WTC11 (cell line): ENCODE measurements around the gene SSTR1. TPM values are rescaled to one million over a fixed set of nuclear protein-coding genes. Genes with fewer than 3 reads are reported as not detected.

Experiments
- ATF3 ChIP-seq: sonication (generic); formaldehyde crosslinking; conservative IDR thresholded peaks from 2 replicates; pipeline ENCODE4 v1.8.1; 2022; ENCODE audit warnings: mild to moderate bottlenecking, missing genetic modification reagents
- ATF6 ChIP-seq: sonication (generic); formaldehyde crosslinking; IDR thresholded peaks from 2 replicates; pipeline ENCODE4 v1.8.1; 2023; ENCODE audit warnings: mild to moderate bottlenecking, missing genetic modification reagents
- CBFB ChIP-seq: sonication (generic); formaldehyde crosslinking; IDR thresholded peaks from 2 replicates; pipeline ENCODE4 v1.8.1; 2022; ENCODE audit warnings: mild to moderate bottlenecking, low read depth, missing genetic modification reagents
- CTCF ChIP-seq: fragments of 200-600 bp; IDR thresholded peaks from 2 replicates; pipeline ENCODE4 v1.8.0; 2022; ENCODE audit warnings: antibody characterized with exemption
- ELF4 ChIP-seq: sonication (generic); formaldehyde crosslinking; IDR thresholded peaks from 2 replicates; pipeline ENCODE4 v1.8.1; 2022; ENCODE audit warnings: low read depth, mild to moderate bottlenecking, moderate library complexity, missing genetic modification reagents
- GABPB1 ChIP-seq: sonication (generic); formaldehyde crosslinking; IDR thresholded peaks from 2 replicates; pipeline ENCODE4 v1.8.1; 2023; ENCODE audit warnings: mild to moderate bottlenecking, missing genetic modification reagents
- GTF2I ChIP-seq: fragments of 250-450 bp; sonication (Bioruptor Pico); conservative IDR thresholded peaks from 2 replicates; pipeline ENCODE4 v1.4.0; 2021; ENCODE audit warnings: mild to moderate bottlenecking
- JAZF1 ChIP-seq: fragments of 250-450 bp; sonication (Bioruptor Pico); IDR thresholded peaks from 2 replicates; pipeline ENCODE4 v1.9.0; 2021; ENCODE audit warnings: moderate library complexity, mild to moderate bottlenecking, inconsistent platforms
- MYBL2 ChIP-seq: sonication (generic); formaldehyde crosslinking; IDR thresholded peaks from 2 replicates; pipeline ENCODE4 v1.8.1; 2023; ENCODE audit warnings: mild to moderate bottlenecking, moderate library complexity, missing genetic modification reagents
- NFATC4 ChIP-seq: fragments of 250-450 bp; sonication (Bioruptor Pico); IDR thresholded peaks from 2 replicates; pipeline ENCODE4 v1.9.0; 2021; ENCODE audit warnings: mild to moderate bottlenecking
- NFYB ChIP-seq: sonication (generic); formaldehyde crosslinking; conservative IDR thresholded peaks from 2 replicates; pipeline ENCODE4 v1.8.0; 2022; ENCODE audit warnings: low read depth, missing genetic modification reagents
- NR2C2 ChIP-seq: sonication (generic); formaldehyde crosslinking; IDR thresholded peaks from 2 replicates; pipeline ENCODE4 v1.8.0; 2022; ENCODE audit warnings: mild to moderate bottlenecking, missing genetic modification reagents
- NR3C1 ChIP-seq: sonication (generic); formaldehyde crosslinking; conservative IDR thresholded peaks from 2 replicates; pipeline ENCODE4 v1.8.1; 2023; ENCODE audit warnings: low read depth, mild to moderate bottlenecking, missing genetic modification reagents
- PRRX2 ChIP-seq: fragments of 250-450 bp; sonication (Bioruptor Pico); IDR thresholded peaks from 2 replicates; pipeline ENCODE4 v1.8.0; 2021; ENCODE audit warnings: mild to moderate bottlenecking
- SOX15 ChIP-seq: fragments of 250-450 bp; sonication (Bioruptor Pico); IDR thresholded peaks from 2 replicates; pipeline ENCODE4 v1.9.0; 2021; ENCODE audit warnings: mild to moderate bottlenecking
- SP1 ChIP-seq: sonication (generic); formaldehyde crosslinking; conservative IDR thresholded peaks from 2 replicates; pipeline ENCODE4 v1.8.1; 2022; ENCODE audit warnings: missing genetic modification reagents
- STAT6 ChIP-seq: sonication (generic); formaldehyde crosslinking; conservative IDR thresholded peaks from 2 replicates; pipeline ENCODE4 v1.8.1; 2023; ENCODE audit warnings: mild to moderate bottlenecking, low read depth, missing genetic modification reagents, moderate library complexity
- TCF7 ChIP-seq: sonication (generic); formaldehyde crosslinking; IDR thresholded peaks from 2 replicates; pipeline ENCODE4 v1.8.0; 2022; ENCODE audit warnings: mild to moderate bottlenecking, low read depth, missing genetic modification reagents, moderate library complexity
- ZNF423 ChIP-seq: fragments of 250-450 bp; sonication (Bioruptor Pico); IDR thresholded peaks from 2 replicates; pipeline ENCODE4 v2.1.2; 2022; ENCODE audit warnings: mild to moderate bottlenecking, moderate library complexity
- ZNF671 ChIP-seq: fragments of 250-450 bp; sonication (Bioruptor Pico); IDR thresholded peaks from 2 replicates; pipeline ENCODE4 v1.8.0; 2021; ENCODE audit warnings: mild to moderate bottlenecking
- total RNA-seq: library from RNA; stranded (reverse); gene quantifications from 3 replicates; pipeline ENCODE4 v1.2.3, GENCODE V29; 2021
- TF ChIP-seq, protein P1 (sequence below): fragments of 250-450 bp; sonication (Bioruptor Pico); IDR thresholded peaks from 2 replicates; pipeline ENCODE4 v1.9.0; 2021; ENCODE audit warnings: mild to moderate bottlenecking
- TF ChIP-seq, protein P2 (sequence below): fragments of 250-450 bp; sonication (Bioruptor Pico); conservative IDR thresholded peaks from 2 replicates; pipeline ENCODE4 v1.9.0; 2021; ENCODE audit warnings: mild to moderate bottlenecking
- TF ChIP-seq, protein P3 (sequence below): sonication (generic); formaldehyde crosslinking; IDR thresholded peaks from 2 replicates; pipeline ENCODE4 v1.8.0; 2022; ENCODE audit warnings: mild to moderate bottlenecking, missing genetic modification reagents
- TF ChIP-seq, protein P4 (sequence below): fragments of 250-450 bp; sonication (Bioruptor Pico); IDR thresholded peaks from 2 replicates; pipeline ENCODE4 v1.9.0; 2021; ENCODE audit warnings: mild to moderate bottlenecking, borderline replicate concordance

Gene SSTR1
- total RNA-seq, 1 experiment from 2014 or later: 1.7 TPM

GRCh38 chr14:38201137-38201828, 6.4 kb upstream of the SSTR1 start (continued):
- TF ChIP-seq, protein P1, sequence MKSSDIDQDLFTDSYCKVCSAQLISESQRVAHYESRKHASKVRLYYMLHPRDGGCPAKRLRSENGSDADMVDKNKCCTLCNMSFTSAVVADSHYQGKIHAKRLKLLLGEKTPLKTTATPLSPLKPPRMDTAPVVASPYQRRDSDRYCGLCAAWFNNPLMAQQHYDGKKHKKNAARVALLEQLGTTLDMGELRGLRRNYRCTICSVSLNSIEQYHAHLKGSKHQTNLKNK (CRISPR knock-in tag): peak; percentile 72; the same call in 1 of the 2 replicates
- no peak for TF ChIP-seq CBFB (CRISPR knock-in tag)
- TF ChIP-seq, protein P2, sequence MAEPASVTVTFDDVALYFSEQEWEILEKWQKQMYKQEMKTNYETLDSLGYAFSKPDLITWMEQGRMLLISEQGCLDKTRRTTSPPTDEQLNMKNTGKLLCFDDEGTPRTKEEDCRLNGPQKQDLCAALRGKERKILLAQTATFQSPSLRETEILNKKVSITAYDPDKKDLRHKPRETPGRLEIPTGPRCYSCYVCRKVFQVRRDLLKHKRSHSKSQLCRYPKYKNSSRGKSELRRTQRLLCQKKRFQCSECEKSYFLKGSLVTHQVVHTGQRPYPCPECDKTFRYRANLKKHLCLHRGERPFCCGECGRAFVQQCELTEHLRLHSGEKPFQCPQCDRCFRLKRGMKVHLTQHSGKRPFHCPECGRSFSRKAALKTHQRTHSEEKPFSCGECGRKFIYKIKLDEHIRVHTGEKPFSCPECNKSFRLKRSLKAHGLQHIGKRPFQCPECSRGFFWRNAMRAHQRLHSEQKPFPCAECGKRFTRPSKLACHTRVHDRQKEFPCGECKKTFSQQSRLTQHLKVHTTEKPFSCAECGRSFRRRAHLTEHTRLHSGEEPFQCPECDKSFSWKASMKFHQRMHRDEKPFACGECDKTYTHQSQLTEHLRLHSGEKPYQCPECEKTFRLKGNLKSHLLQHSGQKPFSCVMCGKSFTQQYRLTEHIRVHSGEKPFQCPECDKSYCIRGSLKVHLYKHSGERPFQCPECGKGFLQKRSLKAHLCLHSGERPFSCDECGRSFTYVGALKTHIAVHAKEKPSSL (CRISPR knock-in tag): peak; percentile 90
- no peak for TF ChIP-seq MYBL2 (CRISPR knock-in tag)
- no peak for TF ChIP-seq ATF6 (CRISPR knock-in tag)
- no peak for TF ChIP-seq JAZF1 (CRISPR knock-in tag)
- TF ChIP-seq GTF2I (CRISPR knock-in tag): no peak
- 0 out of 2 replicates have a peak, but pooled peaks have one; percentile 6 for TF ChIP-seq NFYB (CRISPR knock-in tag)
- TF ChIP-seq SOX15 (CRISPR knock-in tag): no peak
- no peak for TF ChIP-seq CTCF
- no peak for TF ChIP-seq TCF7 (CRISPR knock-in tag)
- no peak for TF ChIP-seq GABPB1
- TF ChIP-seq, protein P3, sequence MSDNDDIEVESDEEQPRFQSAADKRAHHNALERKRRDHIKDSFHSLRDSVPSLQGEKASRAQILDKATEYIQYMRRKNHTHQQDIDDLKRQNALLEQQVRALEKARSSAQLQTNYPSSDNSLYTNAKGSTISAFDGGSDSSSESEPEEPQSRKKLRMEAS (CRISPR knock-in tag): no peak
- TF ChIP-seq ZNF671 (CRISPR knock-in tag): peak; percentile 93
- TF ChIP-seq NR3C1 (CRISPR knock-in tag): no peak
- TF ChIP-seq, protein P4, sequence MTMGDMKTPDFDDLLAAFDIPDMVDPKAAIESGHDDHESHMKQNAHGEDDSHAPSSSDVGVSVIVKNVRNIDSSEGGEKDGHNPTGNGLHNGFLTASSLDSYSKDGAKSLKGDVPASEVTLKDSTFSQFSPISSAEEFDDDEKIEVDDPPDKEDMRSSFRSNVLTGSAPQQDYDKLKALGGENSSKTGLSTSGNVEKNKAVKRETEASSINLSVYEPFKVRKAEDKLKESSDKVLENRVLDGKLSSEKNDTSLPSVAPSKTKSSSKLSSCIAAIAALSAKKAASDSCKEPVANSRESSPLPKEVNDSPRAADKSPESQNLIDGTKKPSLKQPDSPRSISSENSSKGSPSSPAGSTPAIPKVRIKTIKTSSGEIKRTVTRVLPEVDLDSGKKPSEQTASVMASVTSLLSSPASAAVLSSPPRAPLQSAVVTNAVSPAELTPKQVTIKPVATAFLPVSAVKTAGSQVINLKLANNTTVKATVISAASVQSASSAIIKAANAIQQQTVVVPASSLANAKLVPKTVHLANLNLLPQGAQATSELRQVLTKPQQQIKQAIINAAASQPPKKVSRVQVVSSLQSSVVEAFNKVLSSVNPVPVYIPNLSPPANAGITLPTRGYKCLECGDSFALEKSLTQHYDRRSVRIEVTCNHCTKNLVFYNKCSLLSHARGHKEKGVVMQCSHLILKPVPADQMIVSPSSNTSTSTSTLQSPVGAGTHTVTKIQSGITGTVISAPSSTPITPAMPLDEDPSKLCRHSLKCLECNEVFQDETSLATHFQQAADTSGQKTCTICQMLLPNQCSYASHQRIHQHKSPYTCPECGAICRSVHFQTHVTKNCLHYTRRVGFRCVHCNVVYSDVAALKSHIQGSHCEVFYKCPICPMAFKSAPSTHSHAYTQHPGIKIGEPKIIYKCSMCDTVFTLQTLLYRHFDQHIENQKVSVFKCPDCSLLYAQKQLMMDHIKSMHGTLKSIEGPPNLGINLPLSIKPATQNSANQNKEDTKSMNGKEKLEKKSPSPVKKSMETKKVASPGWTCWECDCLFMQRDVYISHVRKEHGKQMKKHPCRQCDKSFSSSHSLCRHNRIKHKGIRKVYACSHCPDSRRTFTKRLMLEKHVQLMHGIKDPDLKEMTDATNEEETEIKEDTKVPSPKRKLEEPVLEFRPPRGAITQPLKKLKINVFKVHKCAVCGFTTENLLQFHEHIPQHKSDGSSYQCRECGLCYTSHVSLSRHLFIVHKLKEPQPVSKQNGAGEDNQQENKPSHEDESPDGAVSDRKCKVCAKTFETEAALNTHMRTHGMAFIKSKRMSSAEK (CRISPR knock-in tag): peak; percentile 77; the same call in 1 of the 2 replicates
- TF ChIP-seq SP1 (CRISPR knock-in tag): no peak
- peak; percentile 80; the same call in 1 of the 2 replicates for TF ChIP-seq NFATC4 (CRISPR knock-in tag)
- no peak for TF ChIP-seq ELF4
- no peak for TF ChIP-seq NR2C2 (CRISPR knock-in tag)
- TF ChIP-seq STAT6: no peak
- peak; percentile 92 for TF ChIP-seq PRRX2
- no peak for TF ChIP-seq ATF3
- no peak for TF ChIP-seq ZNF423 (CRISPR knock-in tag)
